ENCODE data around the gene COL19A1. TPM values are rescaled to one million over a fixed set of nuclear protein-coding genes. Genes with fewer than 3 reads are reported as not detected.

The COL19A1 gene
- total RNA-seq, 1 donor from 2014 or later, result not detected

DNA sequence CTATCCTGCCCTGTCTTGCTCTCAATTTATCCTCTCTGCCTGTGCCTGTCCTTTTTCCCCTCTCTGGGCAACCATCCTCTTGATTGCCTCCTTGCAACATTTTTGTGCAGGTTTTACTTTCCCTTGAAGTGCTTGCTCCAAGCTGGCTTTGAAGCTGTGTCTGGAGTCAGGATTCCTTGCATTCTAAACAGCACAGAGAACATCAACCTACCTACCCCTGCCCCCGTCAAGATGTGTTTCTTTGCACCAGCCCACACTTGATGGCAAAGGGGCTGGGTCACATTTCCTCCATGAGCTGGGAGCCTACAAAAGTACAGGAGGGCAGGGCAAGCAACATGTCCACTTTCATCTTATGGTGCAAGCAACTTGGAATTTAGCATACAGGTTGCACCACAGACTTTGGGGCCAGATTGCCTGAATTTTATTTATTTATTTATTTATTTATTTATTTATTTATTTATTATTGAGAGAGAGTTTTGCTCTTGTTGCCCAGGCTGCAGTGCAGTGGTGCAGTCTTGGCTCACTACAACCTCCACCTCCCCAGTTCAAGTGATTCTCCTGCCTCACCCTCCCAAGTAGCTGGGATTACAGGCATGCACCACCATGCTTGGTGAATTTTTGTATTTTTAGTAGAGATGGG, 206.3 kb downstream of the COL19A1 start:
- Histone ChIP-seq H3K9me3 (no peaks in the 10 kb centered on the region), H3K4me1 (no peaks in the 10 kb centered on the region), H3K27me3 (no peaks in the 10 kb centered on the region), H3K36me3 (no peaks in the 10 kb centered on the region), H3K27ac (no peak overlapping the region), H3K4me3 (no peak overlapping the region)
- intact Hi-C loops (cut with DNase I), result no loop called here
- DNase-seq (no peak), ATAC-seq (no peak)
- TF ChIP-seq, protein P1, sequence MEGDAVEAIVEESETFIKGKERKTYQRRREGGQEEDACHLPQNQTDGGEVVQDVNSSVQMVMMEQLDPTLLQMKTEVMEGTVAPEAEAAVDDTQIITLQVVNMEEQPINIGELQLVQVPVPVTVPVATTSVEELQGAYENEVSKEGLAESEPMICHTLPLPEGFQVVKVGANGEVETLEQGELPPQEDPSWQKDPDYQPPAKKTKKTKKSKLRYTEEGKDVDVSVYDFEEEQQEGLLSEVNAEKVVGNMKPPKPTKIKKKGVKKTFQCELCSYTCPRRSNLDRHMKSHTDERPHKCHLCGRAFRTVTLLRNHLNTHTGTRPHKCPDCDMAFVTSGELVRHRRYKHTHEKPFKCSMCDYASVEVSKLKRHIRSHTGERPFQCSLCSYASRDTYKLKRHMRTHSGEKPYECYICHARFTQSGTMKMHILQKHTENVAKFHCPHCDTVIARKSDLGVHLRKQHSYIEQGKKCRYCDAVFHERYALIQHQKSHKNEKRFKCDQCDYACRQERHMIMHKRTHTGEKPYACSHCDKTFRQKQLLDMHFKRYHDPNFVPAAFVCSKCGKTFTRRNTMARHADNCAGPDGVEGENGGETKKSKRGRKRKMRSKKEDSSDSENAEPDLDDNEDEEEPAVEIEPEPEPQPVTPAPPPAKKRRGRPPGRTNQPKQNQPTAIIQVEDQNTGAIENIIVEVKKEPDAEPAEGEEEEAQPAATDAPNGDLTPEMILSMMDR (IDR thresholded peaks at IDR 0.05), result no peak

DNA sequence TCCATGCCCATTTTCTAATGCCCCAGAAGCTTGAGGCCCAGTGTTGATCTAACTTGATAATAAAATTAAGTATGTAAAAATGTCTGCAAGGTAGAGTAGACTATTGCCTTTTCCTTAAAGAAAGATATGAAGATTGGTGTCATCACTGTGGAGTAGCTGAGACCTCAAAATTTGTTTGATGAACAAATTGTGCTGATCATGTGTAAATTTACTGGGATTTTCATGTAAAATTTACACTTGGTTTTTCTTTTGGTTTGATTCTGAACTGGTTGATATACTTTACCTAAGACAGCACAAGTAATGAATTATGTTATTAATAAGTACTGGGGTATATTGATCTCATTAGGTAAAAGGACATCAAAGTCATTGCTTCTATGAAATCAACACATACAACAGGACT, 207.3 kb downstream of the COL19A1 start:
- intact Hi-C loops (cut with DNase I), result no loop called here
- Histone ChIP-seq H3K4me3 (no peak overlapping the region), H3K9me3 (no peaks in the 10 kb centered on the region), H3K27me3 (no peaks in the 10 kb centered on the region), H3K36me3 (no peaks in the 10 kb centered on the region), H3K27ac (no peak overlapping the region), H3K4me1 (no peaks in the 10 kb centered on the region)
- ATAC-seq, result no peak
- DNase-seq, result no peak
- TF ChIP-seq, protein P1 (IDR thresholded peaks at IDR 0.05), result no peak

DNA sequence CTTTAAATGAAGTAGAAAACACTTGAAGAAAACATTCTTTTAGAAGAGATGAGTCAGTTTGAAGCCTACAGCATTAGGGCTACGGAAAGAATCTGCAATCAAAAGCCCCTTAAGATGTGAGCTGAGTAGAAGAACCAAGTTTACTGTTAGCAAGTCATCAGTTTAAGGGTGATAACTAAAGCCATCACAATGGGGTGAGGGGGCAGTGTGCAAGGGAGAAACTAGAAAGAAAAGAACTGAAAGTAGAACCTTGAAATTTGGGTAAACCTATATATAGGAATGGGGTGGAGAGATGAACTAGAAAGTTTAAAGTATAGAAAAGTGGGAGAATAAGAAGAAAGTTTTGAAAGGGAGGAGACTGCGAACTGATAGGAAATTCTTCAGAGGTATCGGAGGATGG, 212.9 kb downstream of the COL19A1 start:
- TF ChIP-seq, protein P1 (IDR thresholded peaks at IDR 0.05), result no peak
- Histone ChIP-seq H3K4me3 (no peak overlapping the region), H3K27me3 (no peaks in the 10 kb centered on the region), H3K36me3 (no peaks in the 10 kb centered on the region), H3K4me1 (no peaks in the 10 kb centered on the region), H3K27ac (no peak overlapping the region), H3K9me3 (no peaks in the 10 kb centered on the region)
- ATAC-seq, result no peak
- DNase-seq, result no peak
- intact Hi-C loops (cut with DNase I), result no loop called here

DNA sequence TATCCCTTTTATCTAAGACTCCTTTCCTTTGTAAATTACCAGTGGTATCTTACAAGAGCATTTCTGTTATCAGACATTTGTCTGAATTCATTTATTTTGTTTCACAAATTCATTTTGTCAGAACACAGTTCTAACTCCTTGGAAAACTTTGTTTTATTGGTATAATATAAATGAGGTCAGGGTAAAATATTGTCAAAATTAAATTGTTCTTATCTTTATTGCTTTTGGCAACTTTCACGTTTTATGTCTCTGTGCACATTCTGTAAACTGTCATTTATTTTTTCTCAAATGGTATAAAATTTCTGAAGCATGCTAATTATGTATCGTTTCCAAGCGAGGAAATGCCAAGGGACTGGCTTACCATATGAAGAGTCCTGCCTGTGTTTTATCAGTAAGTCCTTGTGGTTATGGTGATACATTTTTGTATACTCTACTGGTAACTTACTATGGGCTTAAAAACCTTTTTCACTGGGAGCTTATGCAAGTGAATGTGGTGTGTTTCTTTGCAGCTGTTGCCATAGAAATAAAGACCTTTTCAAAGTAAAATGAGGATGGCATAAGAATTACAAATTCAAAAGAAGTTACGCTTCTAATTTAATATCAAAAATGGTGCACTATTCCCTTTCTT, 214.2 kb downstream of the COL19A1 start:
- intact Hi-C loops (cut with DNase I), result no loop called here
- Histone ChIP-seq H3K36me3 (no peaks in the 10 kb centered on the region), H3K27me3 (no peaks in the 10 kb centered on the region), H3K27ac (no peak overlapping the region), H3K4me3 (no peak overlapping the region), H3K9me3 (no peaks in the 10 kb centered on the region), H3K4me1 (no peaks in the 10 kb centered on the region)
- DNase-seq, result no peak
- TF ChIP-seq, protein P1 (IDR thresholded peaks at IDR 0.05), result no peak
- ATAC-seq, result no peak

DNA sequence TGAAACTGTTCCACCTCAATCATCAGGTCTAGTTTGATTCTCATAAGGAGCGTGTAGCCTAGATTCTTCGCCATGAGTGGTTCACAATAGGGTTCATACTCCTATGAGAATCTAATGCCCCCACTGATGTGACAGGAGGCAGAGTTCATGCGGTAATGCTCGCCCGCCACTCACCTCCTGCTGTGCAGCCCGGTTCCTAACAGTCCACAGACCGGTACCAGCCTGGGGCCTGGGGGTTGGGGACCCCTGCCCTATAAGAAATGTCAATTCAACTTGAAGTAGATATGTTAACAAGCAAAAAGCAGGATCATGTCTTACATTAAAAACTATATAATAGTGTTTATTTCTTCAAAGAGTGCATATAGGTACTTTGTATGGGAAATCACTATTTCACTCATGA, 216.5 kb downstream of the COL19A1 start:
- intact Hi-C loops (cut with DNase I), result no loop called here
- Histone ChIP-seq H3K9me3 (no peaks in the 10 kb centered on the region), H3K4me3 (no peak overlapping the region), H3K27me3 (no peaks in the 10 kb centered on the region), H3K36me3 (no peaks in the 10 kb centered on the region), H3K27ac (no peak overlapping the region), H3K4me1 (no peaks in the 10 kb centered on the region)
- no peak for ATAC-seq
- DNase-seq, result no peak
- TF ChIP-seq, protein P1 (IDR thresholded peaks at IDR 0.05), result no peak
